Right lobe of liver (tissue), 6 donors: ENCODE results near the gene PTPRN2. TPM values are rescaled to one million over a fixed set of nuclear protein-coding genes. Genes with fewer than 3 reads are reported as not detected.
A peak's percentile ranks its signal among the peaks of the same experiment; 100 is the strongest.

Experiments
- ATAC-seq, 4 donors: fragments of 200-7000 bp; cut with Tn5 transposase; one replicate each; pipeline ENCODE4 v1.9.1; 2020; ENCODE audit warnings: mild to moderate bottlenecking in 4 of 4, moderate library complexity in 4 of 4
- DNase-seq, 3 donors: peaks; one replicate each; pipeline ENCODE4 v3.0.0-alpha.2; 2020
- H3K27ac ChIP-seq, 3 donors: fragments of 200-600 bp; one replicate each; pipeline ENCODE4 v1.8.0; 2022
- H3K27me3 ChIP-seq, 2 donors: fragments of 200-600 bp; one replicate each; pipeline ENCODE4 v1.8.0; 2022
- H3K36me3 ChIP-seq, 4 donors: fragments of 200-600 bp; sonication (generic) in 1 of 4; one replicate each; pipeline versions ENCODE4 v1.5.1 to v1.8.0; 2017 to 2022; ENCODE audit warnings: control low read depth in 1 of 4
- H3K4me1 ChIP-seq, 4 donors: fragments of 200-600 bp; sonication (generic) in 1 of 4; one replicate each; pipeline versions ENCODE4 v1.5.1 to v1.8.0; 2017 to 2022; ENCODE audit warnings: control low read depth in 1 of 4
- H3K4me3 ChIP-seq, 3 donors: fragments of 200-600 bp; one replicate each; pipeline ENCODE4 v1.8.0; 2022
- H3K9me3 ChIP-seq, 4 donors: fragments of 200-600 bp; sonication (generic) in 1 of 4; one replicate each; pipeline versions ENCODE4 v1.5.1 to v1.8.0; 2017 to 2022; ENCODE audit warnings: control low read depth in 1 of 4
- POLR2A ChIP-seq: fragments of 450-650 bp; IDR thresholded peaks from one replicate; pipeline ENCODE4 v1.6.1; 2017; ENCODE audit warnings: antibody characterized with exemption, mild to moderate bottlenecking
- WGBS: methylation state at CpG from one replicate; pipeline ENCODE4 v1.1.6; 2018; ENCODE audit warnings: low coverage, low lambda C conversion rate; ENCODE audit not compliant: insufficient coverage; ENCODE audit errors: missing lambda C conversion rate; 5-methylcytosine and 5-hydroxymethylcytosine counted together
- intact Hi-C, 2 donors: fragments of 100-400 bp; cut with DNase I; formaldehyde crosslinking; loops; one replicate each; pipeline versions ENCODE4 v1.11.2 to v1.14.1; 2022
- total RNA-seq, 6 experiments: library from RNA; depleted of rRNA in 2 of 6; stranded (reverse); fragments of >200 nt in 2 of 6; fragmentation: NEBNext Ultra II Directional in 3 of 6; extraction: Animal tissue kit (Norgen Biotek cat#: 25700) in 3 of 6; gene quantifications; one replicate each; pipeline versions ENCODE4 v1.1.0 to v1.2.4, GENCODE V29; 2016 to 2023
- TF ChIP-seq, protein P1 (sequence below), 4 donors: fragments of 200-600 bp in 3 of 4; fragments of 450-650 bp in 1 of 4; IDR thresholded peaks; one replicate each; pipeline versions ENCODE4 v1.5.1 to v1.8.0; 2016 to 2022; ENCODE audit warnings: antibody characterized with exemption in 4 of 4, mild to moderate bottlenecking in 2 of 4
- donor health status: DM: no; HTN: yes; CAD: no.
- donor health status: DM: no; HTN: no; CAD: no.
- donor health status: DM: no; HTN: no; CAD: no.
- donor health status: DM: no; HTN: yes; CAD: no.
- donor health status: DM: no; HTN: yes; CAD: no.

PTPRN2 gene
- total RNA-seq, 6 experiments from 2014 or later, result 0.15 to 0.87 (median 0.67) TPM

DNA sequence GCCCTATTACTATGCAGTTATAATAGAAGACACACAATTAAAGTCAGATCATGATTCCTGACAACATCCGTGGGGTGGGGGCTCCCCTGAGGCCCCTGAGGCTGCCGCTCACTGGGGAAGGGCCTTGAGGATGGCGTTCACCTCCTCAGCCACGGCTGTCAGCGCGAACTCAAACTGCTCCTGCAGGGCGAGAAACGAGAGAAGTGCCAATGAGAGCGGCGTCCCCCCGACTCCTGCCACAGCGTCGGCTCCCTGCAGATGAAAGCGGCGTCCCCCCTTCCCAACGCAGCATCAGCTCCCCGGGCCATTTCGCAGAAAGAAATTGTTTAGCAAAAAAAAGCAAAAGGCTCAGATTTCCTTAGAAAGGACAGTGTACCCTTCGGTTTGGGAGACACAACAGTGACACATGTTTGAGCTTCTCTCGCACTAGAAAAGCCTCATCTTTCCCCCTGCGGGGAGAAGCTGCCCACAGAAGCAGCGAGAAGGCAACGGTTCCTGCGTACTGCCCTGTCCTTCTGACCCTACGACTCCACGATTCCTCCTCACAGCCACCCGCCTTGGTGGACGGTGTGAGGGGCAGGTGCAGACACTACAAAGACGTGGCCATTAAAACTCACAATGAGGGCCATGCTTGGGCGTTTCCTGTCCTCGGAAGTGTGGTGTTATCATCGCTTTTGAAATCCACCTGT lies 1046.9 kb downstream of the PTPRN2 start:
- Histone ChIP-seq H3K36me3 (no peaks in the 10 kb centered on the region), H3K9me3 (no peaks in the 10 kb centered on the region), H3K27ac (no peak overlapping the region), H3K27me3 (no peaks in the 10 kb centered on the region), H3K4me1 (no peaks in the 10 kb centered on the region), H3K4me3 (no peak overlapping the region)
- no peak for TF ChIP-seq POLR2A
- TF ChIP-seq, protein P1, sequence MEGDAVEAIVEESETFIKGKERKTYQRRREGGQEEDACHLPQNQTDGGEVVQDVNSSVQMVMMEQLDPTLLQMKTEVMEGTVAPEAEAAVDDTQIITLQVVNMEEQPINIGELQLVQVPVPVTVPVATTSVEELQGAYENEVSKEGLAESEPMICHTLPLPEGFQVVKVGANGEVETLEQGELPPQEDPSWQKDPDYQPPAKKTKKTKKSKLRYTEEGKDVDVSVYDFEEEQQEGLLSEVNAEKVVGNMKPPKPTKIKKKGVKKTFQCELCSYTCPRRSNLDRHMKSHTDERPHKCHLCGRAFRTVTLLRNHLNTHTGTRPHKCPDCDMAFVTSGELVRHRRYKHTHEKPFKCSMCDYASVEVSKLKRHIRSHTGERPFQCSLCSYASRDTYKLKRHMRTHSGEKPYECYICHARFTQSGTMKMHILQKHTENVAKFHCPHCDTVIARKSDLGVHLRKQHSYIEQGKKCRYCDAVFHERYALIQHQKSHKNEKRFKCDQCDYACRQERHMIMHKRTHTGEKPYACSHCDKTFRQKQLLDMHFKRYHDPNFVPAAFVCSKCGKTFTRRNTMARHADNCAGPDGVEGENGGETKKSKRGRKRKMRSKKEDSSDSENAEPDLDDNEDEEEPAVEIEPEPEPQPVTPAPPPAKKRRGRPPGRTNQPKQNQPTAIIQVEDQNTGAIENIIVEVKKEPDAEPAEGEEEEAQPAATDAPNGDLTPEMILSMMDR (IDR thresholded peaks at IDR 0.05), result no peak
- ATAC-seq (no peak), DNase-seq (peak in 1 of 3 donors; percentile 46)
- intact Hi-C loops, result no loop called here
- WGBS, result 67% methylated on average over 8 of the region's 32 CpGs

DNA sequence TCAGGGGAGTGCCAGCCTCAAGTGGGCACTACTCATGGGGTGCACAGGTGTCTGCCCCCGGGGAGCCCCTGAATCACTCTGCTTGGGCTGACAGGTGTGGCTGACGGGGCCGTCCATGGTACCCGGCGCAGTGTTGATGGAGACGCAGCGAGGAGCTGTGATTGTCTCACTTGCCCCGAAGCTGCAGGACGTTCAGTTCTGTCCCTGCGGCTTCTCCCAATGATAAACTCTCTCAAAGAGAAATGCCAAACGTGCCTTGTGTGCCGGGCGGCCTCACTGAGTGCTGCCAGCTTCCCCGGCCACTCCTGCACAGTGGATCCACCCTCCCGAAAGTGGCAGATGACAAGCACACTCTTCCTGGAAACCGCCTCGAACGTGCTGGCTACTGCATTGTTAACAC lies 1047.6 kb downstream of the PTPRN2 start:
- no peak for TF ChIP-seq POLR2A
- TF ChIP-seq, protein P1 (IDR thresholded peaks at IDR 0.05), result no peak
- Histone ChIP-seq H3K36me3 (no peaks in the 10 kb centered on the region), H3K4me1 (no peaks in the 10 kb centered on the region), H3K4me3 (no peak overlapping the region), H3K9me3 (no peaks in the 10 kb centered on the region), H3K27me3 (no peaks in the 10 kb centered on the region), H3K27ac (no peak overlapping the region)
- no peak for ATAC-seq
- DNase-seq, result no peak
- intact Hi-C loops, result no loop called here
- WGBS, result 70% methylated on average over 2 of the region's 18 CpGs

DNA sequence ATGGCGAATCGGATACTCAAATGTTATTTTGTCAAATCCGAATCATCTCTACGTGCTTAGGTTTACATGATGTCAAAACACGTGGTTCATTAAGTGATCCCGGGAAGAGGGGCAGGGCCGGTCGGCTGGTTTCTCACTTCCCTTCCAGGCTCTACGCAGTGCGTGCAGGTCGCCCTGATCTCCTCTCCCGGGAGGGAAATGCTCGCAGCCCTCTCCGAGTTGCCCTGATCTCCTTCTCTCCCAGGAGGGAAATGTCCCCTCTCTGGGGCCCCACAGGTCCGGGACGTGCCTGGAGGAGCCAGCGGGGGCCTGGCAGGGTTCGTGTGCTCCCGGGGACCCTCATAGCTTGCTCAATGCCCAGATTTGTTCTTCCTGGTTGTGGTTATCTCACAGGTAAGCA lies 1048.1 kb downstream of the PTPRN2 start:
- ATAC-seq (no peak), DNase-seq (no peak)
- Histone ChIP-seq H3K4me3 (no peak overlapping the region), H3K9me3 (no peaks in the 10 kb centered on the region), H3K36me3 (no peaks in the 10 kb centered on the region), H3K27ac (no peak overlapping the region), H3K4me1 (no peaks in the 10 kb centered on the region), H3K27me3 (no peaks in the 10 kb centered on the region)
- intact Hi-C loops, result no loop called here
- TF ChIP-seq, protein P1 (IDR thresholded peaks at IDR 0.05), result no peak
- no peak for TF ChIP-seq POLR2A
- 86% methylated on average over 12 of the region's 19 CpGs for WGBS

DNA sequence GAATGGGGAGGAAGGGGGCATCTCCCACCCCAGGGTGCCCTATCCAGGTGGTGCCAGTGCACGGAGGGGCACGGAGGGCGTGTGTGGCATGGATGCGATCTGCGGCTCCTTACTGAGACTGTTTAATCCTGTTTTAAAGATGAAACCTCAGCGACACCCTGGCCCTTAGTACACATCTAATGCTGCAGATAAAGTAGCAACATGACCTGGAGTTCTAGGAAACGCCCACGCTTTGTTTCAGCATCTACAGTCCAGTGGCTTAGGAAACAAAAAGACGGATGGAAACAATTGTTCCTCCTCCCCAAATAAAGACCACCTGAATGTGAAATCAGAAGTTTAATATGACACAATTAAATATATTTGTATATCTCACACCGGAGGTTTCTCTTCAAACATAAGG lies 1048.9 kb downstream of the PTPRN2 start:
- Histone ChIP-seq H3K36me3 (no peaks in the 10 kb centered on the region), H3K27me3 (no peaks in the 10 kb centered on the region), H3K4me3 (no peak overlapping the region), H3K4me1 (no peaks in the 10 kb centered on the region), H3K9me3 (no peaks in the 10 kb centered on the region), H3K27ac (no peak overlapping the region)
- 69% methylated on average over 7 of the region's 10 CpGs for WGBS
- intact Hi-C loops, result no loop called here
- no peak for TF ChIP-seq POLR2A
- TF ChIP-seq, protein P1 (IDR thresholded peaks at IDR 0.05), result no peak
- DNase-seq, result no peak
- no peak for ATAC-seq
